HG02840 (cell line): ENCODE data around the gene EPHB4.

Source experiments
- ATAC-seq: cut with Tn5 transposase; IDR thresholded peaks from one replicate; pipeline ENCODE4 v1.9.1; 2021; ENCODE audit warnings: mild to moderate bottlenecking, moderate library complexity, moderate number of reproducible peaks; ENCODE audit not compliant: unreplicated experiment, low FRiP score

EPHB4 gene

GRCh38 chr7:100827330-100828226, at the start of gene EPHB4:
Gene EPHB4 (minus strand): TSS chr7:100827523. CDS start chr7:100827030, 493 bp downstream.
- no peak for ATAC-seq

GRCh38 chr7:100875356-100875751, 48.0 kb upstream of the EPHB4 start:
- peak; percentile 17 for ATAC-seq

GRCh38 chr7:100874577-100875355, 47.4 kb upstream of the EPHB4 start, which contains the start of gene SRRT:
Gene SRRT (plus strand): TSS chr7:100875103. CDS start chr7:100875591, 488 bp downstream.
- ATAC-seq, result peak; percentile 89

- no peak for ATAC-seq
These were observed 46.9 kb upstream of the EPHB4 start for GRCh38 chr7:100874300-100874576.

GRCh38 chr7:100873599-100874299, 46.4 kb upstream of the EPHB4 start:
- ATAC-seq, result no peak

- ATAC-seq, result no peak
These were observed 40.6 kb upstream of the EPHB4 start for GRCh38 chr7:100867776-100868485.

- no peak for ATAC-seq
These were observed 39.9 kb upstream of the EPHB4 start, which contains the start of gene TRIP6 for GRCh38 chr7:100867040-100867775. Gene TRIP6 (plus strand): TSS chr7:100867387. CDS start chr7:100867498, 111 bp downstream.

GRCh38 chr7:100866729-100867039, 39.4 kb upstream of the EPHB4 start:
- ATAC-seq, result no peak

GRCh38 chr7:100865938-100866728, 38.8 kb upstream of the EPHB4 start:
- ATAC-seq, result no peak

- no peak for ATAC-seq
These were observed 38.1 kb upstream of the EPHB4 start for GRCh38 chr7:100865372-100865911.

- ATAC-seq, result no peak
These were observed 37.0 kb upstream of the EPHB4 start for GRCh38 chr7:100864263-100864845.

GRCh38 chr7:100863406-100863950, 36.2 kb upstream of the EPHB4 start:
- no peak for ATAC-seq

GRCh38 chr7:100861616-100861985, 34.3 kb upstream of the EPHB4 start:
- no peak for ATAC-seq

- no peak for ATAC-seq
These were observed 33.6 kb upstream of the EPHB4 start for GRCh38 chr7:100860702-100861615.

GRCh38 chr7:100859856-100860255, 32.5 kb upstream of the EPHB4 start:
- no peak for ATAC-seq

GRCh38 chr7:100856871-100857282, 29.6 kb upstream of the EPHB4 start:
- no peak for ATAC-seq

GRCh38 chr7:100855515-100855914, 28.2 kb upstream of the EPHB4 start:
- no peak for ATAC-seq
